HL-60 (cell line): ENCODE results near the gene SLC35D3.

Experiments
- DNase-seq, 2 experiments: peaks; one replicate each; pipeline ENCODE4 v3.0.0-alpha.2; 2010 to 2020; ENCODE audit warnings: low read depth in 1 of 2, low spot score in 1 of 2
- H3K27ac ChIP-seq: fragments of 250-450 bp; sonication (Bioruptor Pico); replicated peaks from 2 replicates; pipeline ENCODE4 v1.5.1; 2020; ENCODE audit warnings: mild to moderate bottlenecking, moderate library complexity
- H3K27me3 ChIP-seq: fragments of 250-450 bp; sonication (Bioruptor Pico); 2 replicates; pipeline ENCODE4 v1.5.1; 2021; ENCODE audit warnings: mild to moderate bottlenecking, moderate library complexity; ENCODE audit not compliant: insufficient read depth, poor library complexity, severe bottlenecking
- H3K4me3 ChIP-seq: replicated peaks from 2 replicates; pipeline ENCODE4 v1.5.1; 2011; ENCODE audit warnings: mild to moderate bottlenecking, control low read depth, low read length; ENCODE audit not compliant: insufficient read depth
- GABPA ChIP-seq: IDR thresholded peaks from 2 replicates; pipeline ENCODE4 v1.6.1; 2012; ENCODE audit warnings: low read depth
- POLR2AphosphoS5 ChIP-seq: IDR thresholded peaks from 2 replicates; pipeline ENCODE4 v1.6.1; 2012; ENCODE audit warnings: low read depth
- SPI1 ChIP-seq: IDR thresholded peaks from 2 replicates; pipeline ENCODE4 v1.6.1; 2012; ENCODE audit warnings: low read depth, mild to moderate bottlenecking, borderline replicate concordance
- TF ChIP-seq, protein P1 (sequence below): IDR thresholded peaks from one replicate; pipeline ENCODE4 v1.5.1; 2011; ENCODE audit warnings: low read length, control low read depth, inconsistent platforms; ENCODE audit not compliant: insufficient read depth
- TF ChIP-seq, protein P2 (sequence below): IDR thresholded peaks from 2 replicates; pipeline ENCODE4 v1.6.1; 2012; ENCODE audit warnings: low read depth; ENCODE audit not compliant: insufficient replicate concordance

SLC35D3 gene

DNA sequence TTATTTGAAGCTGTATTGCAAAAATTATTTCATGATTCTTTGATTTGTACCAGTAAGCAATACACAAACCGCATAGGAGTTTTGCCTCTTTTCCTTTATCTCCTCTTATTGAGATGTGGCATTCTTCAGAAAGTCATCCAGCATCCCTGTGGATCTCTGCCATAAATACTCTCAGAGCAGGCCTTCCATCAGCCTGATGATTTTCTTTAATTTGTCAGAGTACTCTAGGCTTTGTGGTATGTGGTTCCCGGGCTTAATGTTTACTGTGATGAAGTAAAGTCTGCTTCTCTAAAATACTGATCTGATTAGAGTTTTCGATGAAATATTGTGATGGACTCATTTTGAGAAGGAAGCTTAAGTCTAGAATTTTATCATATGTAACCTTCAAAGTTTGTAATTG, 31.1 kb upstream of the SLC35D3 start:
- DNase-seq = no peak
- TF ChIP-seq POLR2AphosphoS5 (no peak), GABPA (no peak), SPI1 (no peak)
- TF ChIP-seq, protein P1, sequence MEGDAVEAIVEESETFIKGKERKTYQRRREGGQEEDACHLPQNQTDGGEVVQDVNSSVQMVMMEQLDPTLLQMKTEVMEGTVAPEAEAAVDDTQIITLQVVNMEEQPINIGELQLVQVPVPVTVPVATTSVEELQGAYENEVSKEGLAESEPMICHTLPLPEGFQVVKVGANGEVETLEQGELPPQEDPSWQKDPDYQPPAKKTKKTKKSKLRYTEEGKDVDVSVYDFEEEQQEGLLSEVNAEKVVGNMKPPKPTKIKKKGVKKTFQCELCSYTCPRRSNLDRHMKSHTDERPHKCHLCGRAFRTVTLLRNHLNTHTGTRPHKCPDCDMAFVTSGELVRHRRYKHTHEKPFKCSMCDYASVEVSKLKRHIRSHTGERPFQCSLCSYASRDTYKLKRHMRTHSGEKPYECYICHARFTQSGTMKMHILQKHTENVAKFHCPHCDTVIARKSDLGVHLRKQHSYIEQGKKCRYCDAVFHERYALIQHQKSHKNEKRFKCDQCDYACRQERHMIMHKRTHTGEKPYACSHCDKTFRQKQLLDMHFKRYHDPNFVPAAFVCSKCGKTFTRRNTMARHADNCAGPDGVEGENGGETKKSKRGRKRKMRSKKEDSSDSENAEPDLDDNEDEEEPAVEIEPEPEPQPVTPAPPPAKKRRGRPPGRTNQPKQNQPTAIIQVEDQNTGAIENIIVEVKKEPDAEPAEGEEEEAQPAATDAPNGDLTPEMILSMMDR = no peak
- TF ChIP-seq, protein P2, sequence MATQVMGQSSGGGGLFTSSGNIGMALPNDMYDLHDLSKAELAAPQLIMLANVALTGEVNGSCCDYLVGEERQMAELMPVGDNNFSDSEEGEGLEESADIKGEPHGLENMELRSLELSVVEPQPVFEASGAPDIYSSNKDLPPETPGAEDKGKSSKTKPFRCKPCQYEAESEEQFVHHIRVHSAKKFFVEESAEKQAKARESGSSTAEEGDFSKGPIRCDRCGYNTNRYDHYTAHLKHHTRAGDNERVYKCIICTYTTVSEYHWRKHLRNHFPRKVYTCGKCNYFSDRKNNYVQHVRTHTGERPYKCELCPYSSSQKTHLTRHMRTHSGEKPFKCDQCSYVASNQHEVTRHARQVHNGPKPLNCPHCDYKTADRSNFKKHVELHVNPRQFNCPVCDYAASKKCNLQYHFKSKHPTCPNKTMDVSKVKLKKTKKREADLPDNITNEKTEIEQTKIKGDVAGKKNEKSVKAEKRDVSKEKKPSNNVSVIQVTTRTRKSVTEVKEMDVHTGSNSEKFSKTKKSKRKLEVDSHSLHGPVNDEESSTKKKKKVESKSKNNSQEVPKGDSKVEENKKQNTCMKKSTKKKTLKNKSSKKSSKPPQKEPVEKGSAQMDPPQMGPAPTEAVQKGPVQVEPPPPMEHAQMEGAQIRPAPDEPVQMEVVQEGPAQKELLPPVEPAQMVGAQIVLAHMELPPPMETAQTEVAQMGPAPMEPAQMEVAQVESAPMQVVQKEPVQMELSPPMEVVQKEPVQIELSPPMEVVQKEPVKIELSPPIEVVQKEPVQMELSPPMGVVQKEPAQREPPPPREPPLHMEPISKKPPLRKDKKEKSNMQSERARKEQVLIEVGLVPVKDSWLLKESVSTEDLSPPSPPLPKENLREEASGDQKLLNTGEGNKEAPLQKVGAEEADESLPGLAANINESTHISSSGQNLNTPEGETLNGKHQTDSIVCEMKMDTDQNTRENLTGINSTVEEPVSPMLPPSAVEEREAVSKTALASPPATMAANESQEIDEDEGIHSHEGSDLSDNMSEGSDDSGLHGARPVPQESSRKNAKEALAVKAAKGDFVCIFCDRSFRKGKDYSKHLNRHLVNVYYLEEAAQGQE = no peak
- no peak overlapping the region for H3K4me3 ChIP-seq
- H3K27ac ChIP-seq = no peak overlapping the region
- no peaks in the 10 kb centered on the region for H3K27me3 ChIP-seq

DNA sequence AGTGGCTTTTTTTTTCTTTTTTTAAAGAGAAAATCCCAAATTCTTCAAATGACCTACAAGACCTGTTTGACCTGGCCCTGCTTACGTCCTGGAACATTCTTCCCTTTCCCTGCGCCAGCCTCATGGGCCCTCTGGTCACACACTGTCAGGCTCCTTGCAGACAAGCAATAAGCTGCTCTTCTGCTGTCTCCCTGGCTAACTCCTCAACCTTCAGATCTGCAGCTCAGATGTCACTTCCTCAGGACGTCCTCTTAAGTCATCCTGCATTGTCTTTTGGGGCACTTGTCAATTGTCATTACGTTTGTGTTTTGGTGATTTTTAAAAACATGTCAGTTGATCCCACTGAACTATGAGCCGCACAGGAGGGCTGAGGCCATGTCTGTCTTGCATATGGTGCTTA, 28.9 kb upstream of the SLC35D3 start:
- TF ChIP-seq SPI1 (no peak), POLR2AphosphoS5 (no peak), GABPA (no peak)
- TF ChIP-seq, protein P1 = no peak
- TF ChIP-seq, protein P2 = no peak
- no peak for DNase-seq
- Histone ChIP-seq H3K4me3 (no peak overlapping the region), H3K27ac (no peak overlapping the region), H3K27me3 (no peaks in the 10 kb centered on the region)

DNA sequence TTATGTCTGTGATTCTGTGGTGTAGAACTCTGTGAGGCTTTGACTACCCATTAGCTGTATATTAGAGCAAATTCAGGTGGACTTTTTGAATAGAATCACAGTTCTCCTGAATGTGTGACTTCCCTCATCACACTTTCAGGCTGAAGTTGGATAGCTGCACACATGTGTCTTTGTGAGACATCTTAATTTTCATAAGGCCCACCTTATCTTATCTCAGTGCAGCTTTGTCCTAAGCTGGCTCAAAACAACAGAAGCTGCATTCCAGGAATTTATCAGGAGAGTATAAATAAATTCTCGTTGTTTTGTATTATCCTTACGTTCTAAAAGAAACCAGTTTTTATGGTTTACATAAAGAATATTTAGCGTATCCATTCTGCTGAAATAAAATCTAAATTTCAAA, 26.2 kb upstream of the SLC35D3 start:
- Histone ChIP-seq H3K4me3 (no peak overlapping the region), H3K27ac (no peak overlapping the region), H3K27me3 (no peaks in the 10 kb centered on the region)
- no peak for DNase-seq
- no peak for TF ChIP-seq SPI1
- TF ChIP-seq, protein P1 = no peak
- TF ChIP-seq GABPA = no peak
- TF ChIP-seq, protein P2 = no peak
- no peak for TF ChIP-seq POLR2AphosphoS5
